Astrocyte (in vitro differentiated cells and primary cell): ENCODE measurements around the gene SUPT20HL1. TPM values are rescaled to one million over a fixed set of nuclear protein-coding genes. Genes with fewer than 3 reads are reported as not detected.
A peak's percentile ranks its signal among the peaks of the same experiment; 100 is the strongest.

ENCODE experiments used
- DNase-seq: peaks from one replicate; pipeline ENCODE4 v3.0.0-alpha.2; 2010; ENCODE audit warnings: low read depth
- FAIRE-seq: peaks from 2 replicates; lab custom pipeline; 2011; peaks lifted over from hg19 to GRCh38; lab: Jason Lieb, UNC
- H2AFZ ChIP-seq: 2 replicates; pipeline ENCODE4 v1.6.0; 2012; ENCODE audit warnings: low read depth, low read length, inconsistent platforms
- H3K27ac ChIP-seq: 2 replicates; pipeline ENCODE4 v1.5.1; 2011; ENCODE audit warnings: low read depth, low read length, inconsistent platforms
- H3K27me3 ChIP-seq: 2 replicates; pipeline ENCODE4 v1.6.0; 2011; ENCODE audit warnings: low read length, inconsistent platforms; ENCODE audit not compliant: insufficient read depth
- H3K36me3 ChIP-seq: 2 replicates; pipeline ENCODE4 v1.5.1; 2011; ENCODE audit warnings: low read length, inconsistent platforms; ENCODE audit not compliant: insufficient read depth
- H3K4me1 ChIP-seq: 2 replicates; pipeline ENCODE4 v1.5.1; 2011; ENCODE audit warnings: low read length, inconsistent platforms; ENCODE audit not compliant: insufficient read depth
- H3K4me2 ChIP-seq: 2 replicates; pipeline ENCODE4 v1.6.0; 2012; ENCODE audit warnings: low read length, inconsistent platforms
- H3K4me3 ChIP-seq: 2 replicates; pipeline ENCODE4 v1.5.1; 2011; ENCODE audit warnings: low read depth, mild to moderate bottlenecking, low read length, inconsistent platforms; ENCODE audit not compliant: insufficient read depth
- H3K79me2 ChIP-seq: 2 replicates; pipeline ENCODE4 v1.6.0; 2012; ENCODE audit warnings: mild to moderate bottlenecking, low read length, inconsistent platforms; ENCODE audit not compliant: insufficient read depth
- H3K9ac ChIP-seq: 2 replicates; pipeline ENCODE4 v1.6.0; 2012; ENCODE audit warnings: mild to moderate bottlenecking, low read length, inconsistent platforms
- H3K9me3 ChIP-seq: 2 replicates; pipeline ENCODE4 v1.5.1; 2012; ENCODE audit warnings: low read depth, mild to moderate bottlenecking, low read length, inconsistent platforms; ENCODE audit not compliant: insufficient read depth
- H4K20me1 ChIP-seq: 2 replicates; pipeline ENCODE4 v1.6.0; 2012; ENCODE audit warnings: low read length, inconsistent platforms; ENCODE audit not compliant: insufficient read depth
- H3K27ac Mint-ChIP-seq: one replicate; pipeline ENCODE4 v1.8.0; 2021; ENCODE audit warnings: mild to moderate bottlenecking, mixed read lengths; ENCODE audit not compliant: unreplicated experiment
- H3K27me3 Mint-ChIP-seq: one replicate; pipeline ENCODE4 v1.8.0; 2021; ENCODE audit warnings: low read depth, mixed read lengths; ENCODE audit not compliant: unreplicated experiment
- H3K36me3 Mint-ChIP-seq: one replicate; pipeline ENCODE4 v1.8.0; 2021; ENCODE audit warnings: low read depth, mixed read lengths; ENCODE audit not compliant: unreplicated experiment
- H3K4me1 Mint-ChIP-seq: one replicate; pipeline ENCODE4 v1.8.0; 2021; ENCODE audit warnings: low read depth, mixed read lengths; ENCODE audit not compliant: unreplicated experiment
- H3K4me3 Mint-ChIP-seq: one replicate; pipeline ENCODE4 v1.8.0; 2021; ENCODE audit warnings: mild to moderate bottlenecking, moderate library complexity, mixed read lengths; ENCODE audit not compliant: unreplicated experiment
- H3K9me3 Mint-ChIP-seq: one replicate; pipeline ENCODE4 v1.8.0; 2021; ENCODE audit warnings: mild to moderate bottlenecking, mixed read lengths; ENCODE audit not compliant: unreplicated experiment
- CTCF ChIP-seq: IDR thresholded peaks from 2 replicates; pipeline ENCODE4 v1.5.1; 2011; ENCODE audit warnings: low read depth, mild to moderate bottlenecking, inconsistent platforms, low read length, moderate library complexity; ENCODE audit not compliant: insufficient read depth
- EZH2 ChIP-seq: IDR thresholded peaks from 2 replicates; pipeline ENCODE4 v1.6.1; 2012; ENCODE audit warnings: mild to moderate bottlenecking, low read length, inconsistent platforms; ENCODE audit not compliant: insufficient read depth
- total RNA-seq: library from RNA; stranded (reverse); gene quantifications from 2 replicates; pipeline ENCODE4 v1.2.1, GENCODE V29; 2021

SUPT20HL1 gene
- total RNA-seq, 1 donor from 2014 or later, result not detected

GRCh38 chrX:24314019-24314635 is 46.3 kb upstream of the SUPT20HL1 start, which contains the start of gene SUPT20HL2:
TSS of gene SUPT20HL2 (minus strand) at chrX:24314069. CDS start at chrX:24313315, 754 bp downstream.
- H3K4me1 ChIP-seq, result no peaks in the 10 kb centered on the region
- H3K27me3 ChIP-seq, result no peaks in the 10 kb centered on the region
- H3K9me3 ChIP-seq, result no peaks in the 10 kb centered on the region
- no peaks in the 10 kb centered on the region for H3K4me1 Mint-ChIP-seq
- H3K36me3 Mint-ChIP-seq, result no peaks in the 10 kb centered on the region
- H3K36me3 ChIP-seq, result no peaks in the 10 kb centered on the region
- H3K4me3 Mint-ChIP-seq, result no peak within 1 kb of the TSS
- no peak within 1 kb of the TSS for H3K4me2 ChIP-seq
- no peak within 1 kb of the TSS for H3K4me3 ChIP-seq
- no peaks in the 10 kb centered on the region for H4K20me1 ChIP-seq
- H3K27ac Mint-ChIP-seq, result no peak within 1 kb of the TSS
- H3K9me3 Mint-ChIP-seq, result no peaks in the 10 kb centered on the region
- no peak for TF ChIP-seq CTCF
- TF ChIP-seq EZH2, result no peak
- no peak within 1 kb of the TSS for H2AFZ ChIP-seq
- no peak within 1 kb of the TSS for H3K9ac ChIP-seq
- FAIRE-seq, result no peak
- no peaks in the 10 kb centered on the region for H3K79me2 ChIP-seq
- H3K27me3 Mint-ChIP-seq, result peaks cover 5% of the 10 kb centered on the region
- DNase-seq, result no peak
- no peak within 1 kb of the TSS for H3K27ac ChIP-seq

- Mint-ChIP-seq H3K4me1 (no peaks in the 10 kb centered on the region), H3K27ac (no peak overlapping the region), H3K9me3 (no peaks in the 10 kb centered on the region), H3K36me3 (no peaks in the 10 kb centered on the region), H3K27me3 (peaks cover 5% of the 10 kb centered on the region), H3K4me3 (no peak overlapping the region)
- DNase-seq, result no peak
- Histone ChIP-seq H3K36me3 (no peaks in the 10 kb centered on the region), H3K27ac (no peak overlapping the region), H3K4me2 (no peak overlapping the region), H3K27me3 (no peaks in the 10 kb centered on the region), H3K4me3 (no peak overlapping the region), H4K20me1 (no peaks in the 10 kb centered on the region), H3K79me2 (no peaks in the 10 kb centered on the region), H3K9ac (no peak overlapping the region), H3K9me3 (no peaks in the 10 kb centered on the region), H3K4me1 (no peaks in the 10 kb centered on the region), H2AFZ (no peak overlapping the region)
- TF ChIP-seq EZH2 (no peak), CTCF (no peak)
- no peak for FAIRE-seq
Measured at GRCh38 chrX:24316111-24316510, 44.3 kb upstream of the SUPT20HL1 start.

GRCh38 chrX:24317567-24317966 is 42.9 kb upstream of the SUPT20HL1 start:
- Mint-ChIP-seq H3K36me3 (no peaks in the 10 kb centered on the region), H3K4me3 (no peak overlapping the region), H3K27ac (no peak overlapping the region), H3K9me3 (no peaks in the 10 kb centered on the region), H3K4me1 (no peaks in the 10 kb centered on the region), H3K27me3 (peaks cover 5% of the 10 kb centered on the region)
- DNase-seq (no peak), FAIRE-seq (peak; percentile 26)
- Histone ChIP-seq H3K79me2 (no peaks in the 10 kb centered on the region), H3K4me1 (no peaks in the 10 kb centered on the region), H3K4me3 (no peak overlapping the region), H3K4me2 (no peak overlapping the region), H3K9ac (no peak overlapping the region), H3K27ac (no peak overlapping the region), H3K27me3 (no peaks in the 10 kb centered on the region), H3K9me3 (no peaks in the 10 kb centered on the region), H4K20me1 (no peaks in the 10 kb centered on the region), H2AFZ (no peak overlapping the region), H3K36me3 (no peaks in the 10 kb centered on the region)
- TF ChIP-seq EZH2 (no peak), CTCF (no peak)
